ENCODE data around the gene SDF2L1.
"Not testable (repeated sequence)": the region's sequence is repeated elsewhere in the genome, so short reads cannot be mapped to it uniquely, and the experiment has no call there.

SDF2L1 gene, protein sequence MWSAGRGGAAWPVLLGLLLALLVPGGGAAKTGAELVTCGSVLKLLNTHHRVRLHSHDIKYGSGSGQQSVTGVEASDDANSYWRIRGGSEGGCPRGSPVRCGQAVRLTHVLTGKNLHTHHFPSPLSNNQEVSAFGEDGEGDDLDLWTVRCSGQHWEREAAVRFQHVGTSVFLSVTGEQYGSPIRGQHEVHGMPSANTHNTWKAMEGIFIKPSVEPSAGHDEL

GRCh38 chr22:21641789-21642583, at the start of gene SDF2L1:
Gene SDF2L1 (plus strand): TSS chr22:21642302. CDS start chr22:21642337, 35 bp downstream.
- peak; percentile 98 for DNase-seq

- DNase-seq = no peak
Measured at GRCh38 chr22:21592422-21592821, 49.7 kb upstream of the SDF2L1 start.

GRCh38 chr22:21593406-21594232, 48.5 kb upstream of the SDF2L1 start:
- DNase-seq = no peak

DNA sequence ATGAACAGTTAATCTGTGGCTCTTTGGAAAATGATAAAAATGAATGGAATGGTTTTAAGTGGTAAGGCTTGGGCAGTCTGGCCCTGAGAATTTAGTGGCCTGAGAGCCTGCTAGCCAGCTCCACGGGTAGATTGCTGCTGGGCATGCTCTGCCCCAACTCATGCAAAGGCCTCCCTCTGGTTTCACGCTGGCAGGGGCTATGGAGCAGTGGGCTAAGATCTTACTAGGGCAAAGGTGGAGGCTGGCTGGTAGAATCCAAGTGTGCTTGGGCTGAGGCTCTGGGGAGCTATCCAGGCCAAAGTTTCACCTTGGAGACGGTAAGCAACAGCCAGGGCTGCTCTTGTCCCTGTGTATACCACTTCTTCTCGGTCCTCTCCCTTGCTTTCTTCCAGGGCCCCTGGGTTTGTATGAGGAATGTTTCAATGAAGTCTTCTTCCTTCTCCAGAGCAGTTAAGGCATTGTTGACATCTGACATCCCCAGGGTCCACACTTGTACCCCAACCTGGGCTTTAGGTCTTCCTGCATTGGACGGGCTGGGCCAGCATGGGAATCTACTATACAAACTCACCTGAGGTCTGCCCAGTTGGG, 47.1 kb upstream of the SDF2L1 start:
- DNase-seq = no peak

DNA sequence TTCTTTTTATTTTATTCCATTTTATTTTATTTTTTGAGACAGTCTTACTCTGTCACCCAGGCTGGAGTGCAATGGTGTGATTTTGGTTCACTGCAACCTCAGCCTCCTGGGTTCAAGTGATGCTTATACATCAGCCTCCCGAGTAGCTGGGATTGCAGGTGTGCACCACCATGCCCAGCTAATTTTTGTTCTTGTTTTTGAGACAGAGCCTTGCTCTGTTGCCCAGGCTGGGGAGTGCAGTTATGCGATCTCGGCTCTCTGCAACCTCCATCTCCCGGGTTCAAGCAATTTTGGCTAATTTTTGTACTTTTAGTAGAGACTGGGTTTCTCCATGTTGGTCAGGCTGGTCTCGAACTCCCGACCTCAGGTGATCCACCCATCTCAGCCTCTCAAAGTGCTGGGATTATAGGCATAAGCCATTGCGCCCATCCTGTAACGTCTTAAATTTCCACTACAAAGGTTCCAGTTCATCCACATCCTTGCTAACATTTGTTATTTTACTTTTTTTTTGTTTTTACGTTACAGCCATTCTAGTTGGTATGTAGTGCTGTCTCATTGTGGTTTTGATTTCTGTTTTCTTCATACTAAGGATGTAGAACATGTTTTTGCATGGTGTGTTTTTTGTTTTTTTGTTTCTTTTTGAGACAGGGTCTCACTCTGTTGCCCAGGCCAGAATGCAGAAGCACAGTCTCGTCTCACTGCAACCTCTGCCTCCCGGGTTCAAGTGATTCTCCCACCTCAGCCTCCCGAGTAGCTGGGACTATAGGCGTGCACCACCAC, 45.6 kb upstream of the SDF2L1 start:
- not testable (repeated sequence) for DNase-seq

DNA sequence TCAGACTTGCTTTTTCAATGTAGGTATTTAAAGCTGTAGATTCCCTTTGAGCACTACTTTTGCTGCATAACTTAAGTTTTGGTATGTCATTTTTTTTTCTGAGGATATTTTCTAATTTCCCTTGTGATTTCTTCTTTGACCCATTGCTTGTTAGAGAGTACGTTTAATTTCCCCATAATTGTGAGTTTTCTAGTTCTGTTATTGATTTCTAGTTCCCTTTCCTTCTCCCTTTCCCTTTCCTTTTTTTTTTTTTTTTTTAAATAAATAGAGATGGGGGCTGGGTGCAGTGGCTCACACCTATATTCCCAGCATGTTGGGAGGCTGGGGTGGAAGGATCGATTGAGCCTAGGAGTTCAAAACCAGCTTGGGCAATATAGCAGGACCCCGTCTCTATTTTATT, 43.8 kb upstream of the SDF2L1 start:
- no peak for DNase-seq

DNA sequence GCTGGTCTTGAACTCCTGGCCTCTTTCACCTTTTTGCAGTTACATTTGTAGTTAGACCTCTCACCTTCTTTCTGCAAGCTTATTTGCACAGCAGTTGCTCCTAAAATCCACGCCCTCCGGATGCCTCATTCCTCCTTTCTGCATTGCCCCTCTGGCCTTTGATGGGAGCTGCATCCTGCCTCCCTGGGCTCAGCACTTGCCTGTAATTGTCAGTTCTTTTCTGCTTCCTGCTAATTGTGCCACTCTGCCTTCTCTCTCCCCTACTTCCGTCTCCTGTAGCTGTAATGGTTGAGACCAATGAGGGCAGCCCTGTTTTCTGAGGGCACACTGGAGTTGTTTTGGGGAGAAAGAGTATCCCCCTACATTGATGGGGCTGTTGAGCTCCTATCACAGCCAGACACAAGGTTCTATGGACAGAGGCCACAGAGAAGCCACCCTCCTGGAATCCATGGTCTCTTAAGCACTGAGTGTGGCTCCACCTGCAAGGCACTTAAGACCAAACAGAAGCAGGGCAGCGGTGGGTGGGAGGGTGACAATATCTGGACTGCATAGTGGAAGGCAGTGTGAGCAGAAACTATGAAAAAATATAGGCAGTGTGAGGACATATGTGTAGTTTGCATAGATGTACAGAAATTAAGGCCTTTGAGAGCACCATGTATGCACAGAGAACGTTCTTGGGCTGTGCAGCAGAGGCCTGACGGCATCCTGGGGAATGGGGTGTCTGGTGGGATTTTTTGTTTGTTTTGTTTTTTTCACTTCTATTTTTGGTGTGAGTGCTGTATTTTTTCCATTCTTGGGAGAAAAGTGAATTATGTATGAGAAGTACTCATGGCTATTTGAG, 42.8 kb upstream of the SDF2L1 start:
- no peak for DNase-seq

GRCh38 chr22:21602579-21602978, 39.5 kb upstream of the SDF2L1 start:
- DNase-seq = no peak

GRCh38 chr22:21603973-21604372, 38.1 kb upstream of the SDF2L1 start:
- no peak for DNase-seq

DNA sequence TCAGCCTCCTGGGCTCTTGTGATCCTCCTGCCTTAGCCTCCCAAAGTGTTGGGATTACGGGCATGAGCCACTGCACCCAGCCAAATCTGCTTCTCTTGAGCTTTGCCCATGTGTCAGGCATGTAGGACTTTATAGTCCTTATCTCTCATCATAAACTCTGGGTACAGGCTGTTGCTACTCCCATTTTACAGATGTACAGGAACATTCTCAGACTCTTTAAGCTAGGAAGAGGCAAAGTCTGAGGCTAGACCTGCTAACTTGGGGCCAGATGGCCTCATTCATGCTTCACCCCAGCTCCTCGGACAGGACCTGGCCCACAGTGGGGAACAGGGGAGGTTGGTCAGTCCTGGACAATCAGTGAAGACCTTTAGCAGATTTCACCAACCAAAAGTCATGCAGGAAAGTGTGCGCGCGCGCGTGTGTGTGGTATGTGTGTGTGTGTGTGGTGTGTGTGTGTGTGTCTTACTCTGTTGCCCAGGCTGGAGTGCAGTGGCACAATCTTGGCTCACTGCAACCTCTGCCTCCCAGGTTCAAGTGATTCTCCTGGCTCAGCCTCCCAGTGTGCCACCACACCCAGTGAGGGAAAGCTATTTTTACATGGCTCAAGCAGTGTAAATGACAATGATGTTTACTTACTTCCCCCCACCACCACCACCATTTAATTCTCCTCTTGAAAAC, 36.1 kb upstream of the SDF2L1 start:
- no peak for DNase-seq

DNA sequence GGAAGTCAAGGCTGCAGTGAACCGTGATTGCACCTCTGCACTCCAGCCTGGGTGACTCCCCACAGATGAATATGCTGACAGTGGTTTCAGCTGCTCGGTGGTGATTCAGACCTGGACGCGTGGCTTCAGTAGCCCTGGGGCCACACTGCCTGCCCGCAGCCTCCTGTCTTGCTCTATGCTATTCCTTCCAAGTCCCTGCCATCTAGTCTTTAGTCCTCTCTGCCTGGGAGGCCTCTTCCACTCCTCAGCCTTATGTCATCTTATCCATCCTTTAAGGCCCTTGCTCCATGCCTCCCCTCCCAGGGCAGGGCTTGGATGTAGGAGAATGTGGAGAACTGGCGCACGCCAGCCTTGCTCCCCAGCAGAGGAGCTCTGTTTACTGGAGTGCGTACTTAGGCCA, 35.3 kb upstream of the SDF2L1 start:
- DNase-seq = no peak

- not testable (repeated sequence) for DNase-seq
Measured at GRCh38 chr22:21609556-21610157, 32.4 kb upstream of the SDF2L1 start.

GRCh38 chr22:21611210-21611977, 30.7 kb upstream of the SDF2L1 start:
- no peak for DNase-seq

GRCh38 chr22:21612858-21613257, 29.2 kb upstream of the SDF2L1 start:
- no peak for DNase-seq

GRCh38 chr22:21613553-21614233, 28.4 kb upstream of the SDF2L1 start:
- DNase-seq = no peak

DNA sequence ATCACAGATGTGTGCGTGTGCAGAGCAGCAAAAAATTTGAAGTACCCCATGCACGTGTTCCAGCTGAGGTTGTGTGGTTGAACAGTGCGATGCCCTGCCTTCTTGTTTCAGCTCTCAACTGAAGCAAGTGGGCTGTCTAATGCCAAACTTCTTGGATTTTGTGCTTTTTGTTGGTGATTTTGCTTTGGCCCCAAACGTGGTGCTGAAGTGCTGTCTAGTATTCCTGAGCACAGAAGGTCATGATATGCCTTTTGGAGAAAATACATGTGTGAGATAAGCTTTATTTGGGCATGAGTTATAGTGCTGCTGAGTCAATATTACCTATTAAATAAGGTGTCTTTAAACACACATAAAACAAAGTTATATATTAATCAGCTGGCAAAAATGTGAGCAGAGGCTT, 26.4 kb upstream of the SDF2L1 start:
- no peak for DNase-seq

DNA sequence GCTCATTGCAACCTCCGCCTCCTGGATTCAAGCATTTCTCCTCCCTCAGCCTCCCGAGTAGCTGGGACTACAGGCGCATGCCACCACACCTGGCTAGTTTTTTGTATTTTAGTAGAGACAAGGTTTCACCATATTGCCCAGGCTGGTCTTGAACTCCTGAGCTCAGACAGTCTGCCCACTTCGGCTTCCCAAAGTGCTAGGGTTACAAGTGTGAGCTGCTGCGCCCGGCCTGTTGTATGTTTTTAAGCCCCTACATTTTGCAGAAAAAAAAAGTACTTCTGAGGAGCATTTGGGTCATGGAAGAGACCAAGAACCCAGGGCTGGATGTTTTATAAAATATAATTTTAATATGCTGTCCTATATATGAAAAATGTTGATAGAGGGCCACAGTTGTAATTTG, 24.8 kb upstream of the SDF2L1 start:
- not testable (repeated sequence) for DNase-seq

DNA sequence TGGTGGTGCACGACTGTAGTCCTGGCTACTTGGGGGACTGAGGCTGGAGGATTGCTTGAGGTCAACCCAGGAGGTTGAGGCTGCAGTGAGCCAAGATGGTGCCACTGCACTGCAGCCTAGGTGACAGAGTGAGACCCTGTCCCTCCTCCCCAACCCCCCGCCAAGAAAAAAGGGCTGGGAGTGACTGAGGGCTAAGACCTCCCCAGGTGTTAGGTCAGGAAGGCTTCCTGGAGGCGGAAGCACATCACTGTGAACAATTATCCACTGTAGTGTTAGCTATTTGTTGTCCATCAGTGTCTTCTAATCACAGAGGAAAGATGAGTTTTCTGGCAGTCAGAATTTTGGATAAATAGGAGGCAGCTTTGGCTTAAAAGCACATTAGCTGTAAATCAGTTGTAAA, 21.1 kb upstream of the SDF2L1 start:
- DNase-seq = no peak
